Retinal pigment epithelial cell (primary cell): ENCODE measurements around the gene CBY1.
"Not testable (repeated sequence)": the region's sequence is repeated elsewhere in the genome, so short reads cannot be mapped to it uniquely, and the experiment has no call there.

Experiments
- DNase-seq: peaks from one replicate; pipeline ENCODE4 v3.0.0-alpha.2; 2010; ENCODE audit warnings: low read depth
- H3K4me3 ChIP-seq: 2 replicates; pipeline ENCODE4 v1.5.1; 2011; ENCODE audit warnings: mild to moderate bottlenecking, low read length, control low read depth, moderate library complexity
- TF ChIP-seq, protein P1 (sequence below): conservative IDR thresholded peaks from 2 replicates; pipeline ENCODE4 v1.5.1; 2011; ENCODE audit warnings: low read depth, low read length, control low read depth, inconsistent platforms

CBY1 gene

DNA sequence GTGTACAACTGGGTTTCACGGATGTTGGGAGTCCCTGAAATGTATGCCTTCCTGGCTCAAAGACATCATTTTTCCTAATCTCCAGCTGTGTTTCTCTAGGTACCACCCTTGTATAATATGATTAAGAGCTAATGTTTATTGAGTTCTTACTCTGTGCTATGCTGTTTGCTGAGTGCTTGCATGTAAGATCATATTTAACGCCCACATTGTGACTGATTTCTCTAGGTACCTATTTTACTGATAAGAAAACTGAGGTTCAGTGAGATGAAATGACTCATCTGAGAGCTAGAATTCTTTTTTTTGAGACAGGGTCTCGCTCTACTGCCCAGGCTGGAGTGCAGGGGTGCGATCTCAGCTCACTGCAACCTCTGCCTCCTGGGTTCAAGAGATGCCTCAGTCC is 42.9 kb upstream of the CBY1 start:
- H3K4me3 ChIP-seq: no peak overlapping the region
- DNase-seq: no peak
- TF ChIP-seq, protein P1, sequence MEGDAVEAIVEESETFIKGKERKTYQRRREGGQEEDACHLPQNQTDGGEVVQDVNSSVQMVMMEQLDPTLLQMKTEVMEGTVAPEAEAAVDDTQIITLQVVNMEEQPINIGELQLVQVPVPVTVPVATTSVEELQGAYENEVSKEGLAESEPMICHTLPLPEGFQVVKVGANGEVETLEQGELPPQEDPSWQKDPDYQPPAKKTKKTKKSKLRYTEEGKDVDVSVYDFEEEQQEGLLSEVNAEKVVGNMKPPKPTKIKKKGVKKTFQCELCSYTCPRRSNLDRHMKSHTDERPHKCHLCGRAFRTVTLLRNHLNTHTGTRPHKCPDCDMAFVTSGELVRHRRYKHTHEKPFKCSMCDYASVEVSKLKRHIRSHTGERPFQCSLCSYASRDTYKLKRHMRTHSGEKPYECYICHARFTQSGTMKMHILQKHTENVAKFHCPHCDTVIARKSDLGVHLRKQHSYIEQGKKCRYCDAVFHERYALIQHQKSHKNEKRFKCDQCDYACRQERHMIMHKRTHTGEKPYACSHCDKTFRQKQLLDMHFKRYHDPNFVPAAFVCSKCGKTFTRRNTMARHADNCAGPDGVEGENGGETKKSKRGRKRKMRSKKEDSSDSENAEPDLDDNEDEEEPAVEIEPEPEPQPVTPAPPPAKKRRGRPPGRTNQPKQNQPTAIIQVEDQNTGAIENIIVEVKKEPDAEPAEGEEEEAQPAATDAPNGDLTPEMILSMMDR: no peak

DNA sequence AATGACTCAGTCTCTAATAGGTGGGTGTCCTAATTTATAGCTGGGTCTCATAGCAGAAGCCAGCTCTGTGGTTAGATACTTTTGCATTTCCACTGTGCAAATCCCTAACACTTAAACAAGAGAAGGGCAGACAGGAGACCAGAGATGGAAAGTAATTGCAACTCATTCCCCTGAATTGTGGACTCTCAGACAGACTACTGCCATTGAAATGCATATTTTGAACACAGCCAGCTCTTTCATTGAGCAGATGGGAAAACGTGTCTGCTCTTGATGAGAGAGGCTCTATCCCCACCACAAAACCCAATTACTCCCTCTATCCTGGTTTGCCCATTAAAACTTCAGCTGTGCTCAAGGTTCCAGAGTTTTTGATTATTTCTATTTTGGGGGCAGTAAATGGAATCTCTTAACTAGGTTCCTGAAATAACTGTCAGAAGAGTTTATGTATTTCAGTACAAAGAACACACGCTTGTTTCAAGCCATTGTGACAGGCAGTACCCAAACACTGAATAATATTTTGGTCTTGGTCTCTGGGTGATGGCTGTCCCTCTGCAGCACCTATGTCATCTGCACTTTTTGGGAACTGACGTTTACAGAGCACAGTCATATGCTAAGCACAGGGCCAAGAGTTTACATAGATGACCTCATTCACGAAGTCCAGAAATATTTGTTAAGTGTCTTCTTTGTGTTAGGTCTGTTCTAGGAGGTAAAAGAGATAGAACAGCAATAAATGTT is 41.9 kb upstream of the CBY1 start:
- no peak for DNase-seq
- TF ChIP-seq, protein P1: no peak
- H3K4me3 ChIP-seq: no peak overlapping the region

DNA sequence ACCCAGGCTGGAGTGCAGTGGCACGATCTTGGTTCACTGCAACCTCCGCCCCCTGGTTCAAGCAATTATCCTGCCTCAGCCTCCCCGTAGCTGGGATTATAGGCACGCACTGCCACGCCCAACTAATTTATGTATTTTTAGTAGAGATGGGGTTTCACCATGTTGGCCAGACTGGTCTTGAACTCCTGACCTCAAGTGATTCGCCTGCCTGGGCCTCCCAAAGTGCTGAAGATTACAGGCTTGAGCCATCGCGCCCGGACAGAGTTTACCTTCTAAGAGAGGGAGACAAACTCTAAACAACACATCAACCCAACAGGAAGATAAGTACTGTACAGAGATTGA is 41.4 kb upstream of the CBY1 start:
- H3K4me3 ChIP-seq, DNase-seq: not testable (repeated sequence)

DNA sequence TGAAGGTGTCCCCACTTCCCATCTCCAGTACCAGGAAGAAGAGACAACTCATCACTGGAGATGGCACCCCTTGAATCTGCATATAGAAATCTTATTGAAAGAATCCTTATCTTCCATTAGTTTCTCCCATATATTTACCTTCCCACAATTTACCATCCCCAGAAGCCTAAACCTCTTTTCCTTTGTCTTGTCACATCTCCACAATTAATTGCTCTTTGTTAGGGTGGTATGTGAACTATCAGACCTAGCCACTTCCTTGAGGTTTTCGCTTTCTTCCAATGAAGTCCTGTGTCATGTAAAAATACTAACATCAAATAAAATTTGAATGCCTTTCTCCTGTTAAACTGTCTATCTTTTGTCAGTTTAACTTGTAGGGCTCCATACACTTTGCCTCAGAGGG is 38.2 kb upstream of the CBY1 start:
- H3K4me3 ChIP-seq: no peak overlapping the region
- TF ChIP-seq, protein P1: no peak
- DNase-seq: no peak

DNA sequence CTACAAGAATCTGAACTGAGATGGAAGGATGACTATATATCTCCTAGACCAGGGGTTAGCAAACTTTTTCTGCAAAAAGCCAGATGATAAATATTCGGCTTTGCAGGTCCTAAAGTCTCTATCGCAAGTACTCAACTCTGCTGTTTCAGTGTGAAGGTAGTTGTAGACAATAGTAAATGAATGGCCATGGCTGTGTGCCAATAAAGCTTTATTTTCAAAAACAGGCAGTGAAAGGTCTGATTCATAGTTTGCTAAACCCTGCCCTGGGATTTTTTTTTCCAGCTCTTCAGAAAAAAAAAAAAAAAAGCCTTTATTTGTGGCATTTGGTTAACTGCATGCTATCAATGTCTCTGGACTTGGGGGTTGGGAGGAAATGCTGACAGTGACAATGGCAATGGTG is 37.8 kb upstream of the CBY1 start:
- TF ChIP-seq, protein P1: no peak
- no peak overlapping the region for H3K4me3 ChIP-seq
- DNase-seq: no peak

DNA sequence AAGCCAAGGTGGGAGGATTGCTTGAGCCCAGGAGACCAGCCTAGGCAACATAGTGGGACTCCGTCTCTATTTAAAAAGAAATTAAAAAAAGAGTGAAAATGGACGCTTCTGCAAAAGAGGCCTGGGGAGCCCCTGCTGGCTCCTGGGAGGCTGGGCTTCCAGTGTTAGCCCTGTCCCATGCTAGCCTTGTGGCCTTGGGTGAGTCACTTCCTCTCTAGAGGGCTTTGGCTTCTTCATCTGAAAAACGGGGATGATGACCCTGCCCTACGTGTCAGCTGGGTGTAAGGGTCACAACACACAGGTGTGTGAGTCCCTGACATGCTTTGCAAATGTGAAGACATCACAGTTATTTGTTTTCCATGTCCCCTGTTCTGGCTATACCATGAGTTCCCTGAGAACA is 33.1 kb upstream of the CBY1 start:
- H3K4me3 ChIP-seq: no peak overlapping the region
- TF ChIP-seq, protein P1: no peak
- no peak for DNase-seq

DNA sequence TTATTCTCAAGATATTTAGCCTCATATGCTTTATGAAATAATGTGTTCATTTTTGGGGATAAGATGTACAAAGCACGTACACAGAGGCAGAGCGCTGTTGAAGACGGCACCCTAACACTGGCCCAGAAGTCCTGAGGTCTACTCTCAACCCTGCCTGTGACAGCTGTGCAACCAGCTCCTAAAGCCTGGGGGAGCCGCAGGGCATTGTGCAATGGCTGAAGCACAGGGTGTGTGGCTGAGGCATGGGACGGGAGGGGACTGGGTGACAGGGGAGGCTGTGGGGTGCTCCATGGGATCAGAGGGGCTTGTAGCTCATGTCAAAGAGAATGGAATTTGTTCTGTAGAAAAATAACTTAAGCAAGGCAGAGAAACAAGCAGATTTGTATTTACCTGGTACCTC is 28.0 kb upstream of the CBY1 start:
- DNase-seq: no peak
- H3K4me3 ChIP-seq: no peak overlapping the region
- TF ChIP-seq, protein P1: no peak
